Measurements from ENCODE around the gene TRIM9. TPM values are rescaled to one million over a fixed set of nuclear protein-coding genes. Genes with fewer than 3 reads are reported as not detected.
A peak's percentile ranks its signal among the peaks of the same experiment; 100 is the strongest.

The TRIM9 gene
- total RNA-seq, 1 donor from 2014 or later, result 2.2 TPM

DNA sequence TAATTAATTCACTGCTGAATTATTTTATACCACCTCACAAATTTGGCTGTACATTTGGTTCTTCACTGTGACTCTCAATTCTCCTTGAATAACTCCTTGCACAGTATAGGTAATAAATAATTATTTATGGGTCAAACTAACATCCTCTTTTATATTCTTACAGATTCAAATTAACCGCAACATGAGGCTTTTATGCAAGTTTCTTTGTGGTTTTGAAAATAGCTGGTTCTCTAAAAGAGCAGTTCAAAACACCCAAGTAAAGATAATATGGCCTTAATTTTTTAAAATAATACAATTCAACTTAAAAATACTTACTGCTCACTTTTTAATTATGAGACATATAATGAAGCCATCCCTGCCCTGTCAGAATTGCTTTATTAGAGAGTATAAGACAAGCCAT is 12.9 kb upstream of the TRIM9 start:
- TF ChIP-seq CTCF (IDR thresholded peaks at IDR 0.05) (no peak), POLR2AphosphoS5 (IDR thresholded peaks at IDR 0.05; ENCODE audit: insufficient read depth in 1 of 2, low read depth in 1 of 2) (no peak), POLR2A (IDR thresholded peaks at IDR 0.05) (no peak)
- no peaks in the 10 kb centered on the region for H3K36me3 ChIP-seq
- H3K27ac ChIP-seq, result no peak overlapping the region
- no peaks in the 10 kb centered on the region for H3K27me3 ChIP-seq
- no peak for DNase-seq (ENCODE audit: extremely low spot score in 2 of 2)
- H3K4me1 ChIP-seq, result no peaks in the 10 kb centered on the region
- no peak overlapping the region for H3K4me3 ChIP-seq
- intact Hi-C loops (cut with DNase I), result no loop called here
- H3K9me3 ChIP-seq, result no peaks in the 10 kb centered on the region

- Histone ChIP-seq H3K36me3 (no peaks in the 10 kb centered on the region), H3K9me3 (no peaks in the 10 kb centered on the region), H3K27me3 (no peaks in the 10 kb centered on the region), H3K4me1 (no peaks in the 10 kb centered on the region), H3K27ac (no peak overlapping the region), H3K4me3 (no peak overlapping the region)
- no peak for DNase-seq (ENCODE audit: extremely low spot score in 2 of 2)
- intact Hi-C loops (cut with DNase I), result loop anchor here (2.0 kb wide), 1 partner anchor 78 kb away; no protein-coding TSS in a partner anchor
- TF ChIP-seq CTCF (IDR thresholded peaks at IDR 0.05) (no peak), POLR2A (IDR thresholded peaks at IDR 0.05) (no peak), POLR2AphosphoS5 (IDR thresholded peaks at IDR 0.05; ENCODE audit: insufficient read depth in 1 of 2, low read depth in 1 of 2) (no peak)
These were observed 9.6 kb upstream of the TRIM9 start for GRCh38 chr14:51104467-51104866.

DNA sequence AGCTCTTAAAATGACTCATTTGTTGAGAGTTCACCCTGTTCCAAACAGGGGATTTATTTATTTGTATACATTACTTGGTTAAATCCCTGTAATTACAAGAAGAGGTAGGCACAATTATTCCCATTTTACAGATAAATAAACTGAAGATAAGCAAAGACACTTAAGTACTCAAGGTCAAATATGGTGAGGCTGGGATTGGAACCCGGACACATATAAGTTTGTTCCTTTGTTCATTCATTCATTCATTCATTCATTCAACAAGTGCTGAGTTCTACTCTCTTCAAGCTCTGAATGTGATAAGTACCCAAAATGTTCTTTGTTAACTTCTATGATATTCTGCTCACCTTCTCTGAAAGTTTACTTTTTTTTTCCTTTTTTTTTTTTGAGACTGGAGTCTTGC is 2.4 kb upstream of the TRIM9 start:
- DNase-seq (ENCODE audit: extremely low spot score in 2 of 2), result no peak

DNA sequence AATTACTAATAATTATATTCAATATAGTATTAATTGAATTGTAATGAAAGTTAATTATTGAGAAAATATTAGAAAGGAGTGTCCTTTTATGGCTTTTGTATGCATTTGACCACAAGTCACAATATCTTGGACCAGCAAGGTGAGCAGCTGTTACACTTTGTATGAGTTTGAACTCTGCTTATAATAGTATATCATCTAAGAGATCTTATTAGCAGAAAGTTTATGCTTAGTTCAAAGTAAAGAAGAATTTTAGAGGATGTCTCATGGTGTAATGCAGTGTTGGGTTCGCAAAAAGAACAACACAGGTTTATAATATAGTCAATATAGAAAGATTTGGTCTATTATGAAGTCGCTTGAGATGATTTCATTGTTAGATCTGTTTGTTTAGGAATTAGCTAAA is 2.0 kb upstream of the TRIM9 start:
- Histone ChIP-seq H3K4me3 (no peak overlapping the region), H3K27ac (no peak overlapping the region), H3K9me3 (no peaks in the 10 kb centered on the region), H3K36me3 (no peaks in the 10 kb centered on the region), H3K4me1 (peaks cover 23% of the 10 kb centered on the region), H3K27me3 (no peaks in the 10 kb centered on the region)
- no peak for DNase-seq (ENCODE audit: extremely low spot score in 2 of 2)
- TF ChIP-seq POLR2A (IDR thresholded peaks at IDR 0.05) (no peak), POLR2AphosphoS5 (IDR thresholded peaks at IDR 0.05; ENCODE audit: insufficient read depth in 1 of 2, low read depth in 1 of 2) (no peak), CTCF (IDR thresholded peaks at IDR 0.05) (no peak)
- intact Hi-C loops (cut with DNase I), result no loop called here

More for the DNA sequence above, 2.4 kb upstream of the TRIM9 start:
- Histone ChIP-seq H3K4me3 (no peak overlapping the region), H3K36me3 (no peaks in the 10 kb centered on the region), H3K27ac (no peak overlapping the region), H3K4me1 (peaks cover 23% of the 10 kb centered on the region), H3K9me3 (no peaks in the 10 kb centered on the region), H3K27me3 (no peaks in the 10 kb centered on the region)
- intact Hi-C loops (cut with DNase I), result no loop called here
- TF ChIP-seq CTCF (IDR thresholded peaks at IDR 0.05), result no peak
- no peak for TF ChIP-seq POLR2AphosphoS5 (IDR thresholded peaks at IDR 0.05; ENCODE audit: insufficient read depth in 1 of 2, low read depth in 1 of 2)
- no peak for TF ChIP-seq POLR2A (IDR thresholded peaks at IDR 0.05)

- Histone ChIP-seq H3K36me3 (no peaks in the 10 kb centered on the region), H3K4me3 (peak overlapping the region; percentile 60 to 78), H3K27ac (peak overlapping the region; percentile 77), H3K4me1 (peaks cover 23% of the 10 kb centered on the region), H3K9me3 (no peaks in the 10 kb centered on the region), H3K27me3 (no peaks in the 10 kb centered on the region)
- intact Hi-C loops (cut with DNase I), result no loop called here
- TF ChIP-seq POLR2A (IDR thresholded peaks at IDR 0.05) (no peak), POLR2AphosphoS5 (IDR thresholded peaks at IDR 0.05; ENCODE audit: insufficient read depth in 1 of 2, low read depth in 1 of 2) (peak in 1 of 2 donors; percentile 34), CTCF (IDR thresholded peaks at IDR 0.05) (no peak)
- no peak for DNase-seq (ENCODE audit: extremely low spot score in 2 of 2)
These were observed 1.2 kb upstream of the TRIM9 start for GRCh38 chr14:51095854-51096823.

All from vagina (tissue), 2 donors.